Ovary (tissue), 9 donors: Measurements from ENCODE around the gene KRT7. TPM values are rescaled to one million over a fixed set of nuclear protein-coding genes. Genes with fewer than 3 reads are reported as not detected.
"Not testable (repeated sequence)": the region's sequence is repeated elsewhere in the genome, so short reads cannot be mapped to it uniquely, and the experiment has no call there.

Experiments
- DNase-seq, 5 donors: peaks; one replicate each; pipeline ENCODE4 v3.0.0-alpha.2; 2019 to 2020
- H3K27ac ChIP-seq, 2 donors: fragments of 200-600 bp; one replicate each; pipeline versions ENCODE4 v1.5.1 to v1.8.0; 2019 to 2022
- H3K27me3 ChIP-seq: fragments of 200-600 bp; one replicate; pipeline ENCODE4 v1.8.0; 2022
- H3K36me3 ChIP-seq: fragments of 200-600 bp; sonication (generic); one replicate; pipeline ENCODE4 v1.5.1; 2019
- H3K4me1 ChIP-seq: one replicate; pipeline ENCODE4 v1.8.1; 2013; ENCODE audit warnings: mild to moderate bottlenecking, moderate library complexity; ENCODE audit not compliant: insufficient read depth
- H3K4me3 ChIP-seq: fragments of 200-600 bp; sonication (generic); one replicate; pipeline ENCODE4 v1.5.1; 2017
- H3K9me3 ChIP-seq, 2 donors: fragments of 200-600 bp in 1 of 2; sonication (generic) in 1 of 2; one replicate each; pipeline versions ENCODE4 v1.5.1 to v1.8.1; 2013 to 2019; ENCODE audit warnings: mild to moderate bottlenecking in 1 of 2, moderate library complexity in 1 of 2
- EP300 ChIP-seq: sonication (generic); formaldehyde crosslinking; IDR thresholded peaks from one replicate; pipeline ENCODE4 v1.6.1; 2017; ENCODE audit warnings: antibody characterized with exemption
- POLR2A ChIP-seq: fragments of 450-650 bp; IDR thresholded peaks from one replicate; pipeline ENCODE4 v1.6.1; 2017; ENCODE audit warnings: antibody characterized with exemption, mild to moderate bottlenecking, moderate library complexity
- WGBS, 3 donors: extraction: QIAGEN DNeasy Blood & Tissue Kit in 1 of 3; methylation state at CpG; one replicate each; pipeline versions ENCODE4 v1.1.5 to v1.1.7; 2013 to 2017; 5-methylcytosine and 5-hydroxymethylcytosine counted together
- intact Hi-C, 4 donors: fragments of 100-400 bp; cut with DNase I; formaldehyde crosslinking; loops; one replicate each; pipeline versions ENCODE4 v1.11.0 to v1.15.1; 2022 to 2023
- polyA plus RNA-seq, 2 donors: library from polyadenylated mRNA; stranded (reverse); fragments of 200-250 nt in 1 of 2; fragments of 350-450 nt in 1 of 2; fragmentation: Illumina TruSeq in 1 of 2; extraction: RNeasy Lipid Tissue Mini Kit (QIAGEN cat#74804) in 1 of 2; gene quantifications; one replicate each; pipeline ENCODE4 v1.2.3, GENCODE V29; 2013 to 2014
- total RNA-seq, 7 donors: library from RNA; depleted of rRNA in 2 of 7; stranded (reverse); fragments of >200 nt in 2 of 7; fragmentation: NEBNext Ultra II Directional in 3 of 7; extraction: Animal tissue kit (Norgen Biotek cat#: 25700) in 3 of 7; gene quantifications; one replicate each; pipeline versions ENCODE4 v1.1.0 to v1.2.4, GENCODE V29; 2016 to 2023
- TF ChIP-seq, protein P1 (sequence below), 3 donors: fragments of 450-650 bp in 2 of 3; fragments of 200-600 bp in 1 of 3; IDR thresholded peaks; one replicate each; pipeline versions ENCODE4 v1.5.1 to v1.8.0; 2016 to 2022; ENCODE audit warnings: antibody characterized with exemption in 3 of 3, mild to moderate bottlenecking in 1 of 3
- donor health status: DM: no; HTN: no; CAD: no; lungs with moderate emphysema.
- donor health status: DM: no; HTN: no; CAD: no.
- donor health status: Bipolar disorder and iron deficiency.
- donor health status: DM: yes; HTN: yes; CAD: no.
- donor health status: DM: no; HTN: no; CAD: no.
- donor health status: DM: yes; HTN: yes; CAD: no.

The KRT7 gene
- total and polyA plus RNA-seq, 9 donors = 0.37 to 379 (median 22.7) TPM; not detected in 1

- H3K27ac ChIP-seq = no peak overlapping the region
- H3K36me3 ChIP-seq = no peaks in the 10 kb centered on the region
- H3K4me1 ChIP-seq = no peaks in the 10 kb centered on the region
- TF ChIP-seq EP300 = no peak
- TF ChIP-seq, protein P1, sequence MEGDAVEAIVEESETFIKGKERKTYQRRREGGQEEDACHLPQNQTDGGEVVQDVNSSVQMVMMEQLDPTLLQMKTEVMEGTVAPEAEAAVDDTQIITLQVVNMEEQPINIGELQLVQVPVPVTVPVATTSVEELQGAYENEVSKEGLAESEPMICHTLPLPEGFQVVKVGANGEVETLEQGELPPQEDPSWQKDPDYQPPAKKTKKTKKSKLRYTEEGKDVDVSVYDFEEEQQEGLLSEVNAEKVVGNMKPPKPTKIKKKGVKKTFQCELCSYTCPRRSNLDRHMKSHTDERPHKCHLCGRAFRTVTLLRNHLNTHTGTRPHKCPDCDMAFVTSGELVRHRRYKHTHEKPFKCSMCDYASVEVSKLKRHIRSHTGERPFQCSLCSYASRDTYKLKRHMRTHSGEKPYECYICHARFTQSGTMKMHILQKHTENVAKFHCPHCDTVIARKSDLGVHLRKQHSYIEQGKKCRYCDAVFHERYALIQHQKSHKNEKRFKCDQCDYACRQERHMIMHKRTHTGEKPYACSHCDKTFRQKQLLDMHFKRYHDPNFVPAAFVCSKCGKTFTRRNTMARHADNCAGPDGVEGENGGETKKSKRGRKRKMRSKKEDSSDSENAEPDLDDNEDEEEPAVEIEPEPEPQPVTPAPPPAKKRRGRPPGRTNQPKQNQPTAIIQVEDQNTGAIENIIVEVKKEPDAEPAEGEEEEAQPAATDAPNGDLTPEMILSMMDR (IDR thresholded peaks at IDR 0.05) = no peak
- TF ChIP-seq POLR2A = no peak
- H3K4me3 ChIP-seq = no peak overlapping the region
- DNase-seq = no peak
- intact Hi-C loops = no loop called here
- no peaks in the 10 kb centered on the region for H3K27me3 ChIP-seq
- WGBS, 3 donors = 80 to 88% (median 82%) methylated on average over 3 of the region's 3 CpGs
- H3K9me3 ChIP-seq = no peaks in the 10 kb centered on the region
Observed at GRCh38 chr12:52236386-52237050, 3.5 kb downstream of the KRT7 start.

GRCh38 chr12:52238207-52238840 lies 5.3 kb downstream of the KRT7 start:
- intact Hi-C loops = no loop called here
- Histone ChIP-seq H3K4me1 (no peaks in the 10 kb centered on the region), H3K27ac (no peak overlapping the region), H3K9me3 (no peaks in the 10 kb centered on the region), H3K36me3 (no peaks in the 10 kb centered on the region), H3K4me3 (no peak overlapping the region), H3K27me3 (no peaks in the 10 kb centered on the region)
- WGBS, 3 donors = 85 to 88% (median 87%) methylated on average over 4 of the region's 4 CpGs
- TF ChIP-seq, protein P1 (IDR thresholded peaks at IDR 0.05) = no peak
- TF ChIP-seq EP300 = no peak
- no peak for TF ChIP-seq POLR2A
- no peak for DNase-seq

DNA sequence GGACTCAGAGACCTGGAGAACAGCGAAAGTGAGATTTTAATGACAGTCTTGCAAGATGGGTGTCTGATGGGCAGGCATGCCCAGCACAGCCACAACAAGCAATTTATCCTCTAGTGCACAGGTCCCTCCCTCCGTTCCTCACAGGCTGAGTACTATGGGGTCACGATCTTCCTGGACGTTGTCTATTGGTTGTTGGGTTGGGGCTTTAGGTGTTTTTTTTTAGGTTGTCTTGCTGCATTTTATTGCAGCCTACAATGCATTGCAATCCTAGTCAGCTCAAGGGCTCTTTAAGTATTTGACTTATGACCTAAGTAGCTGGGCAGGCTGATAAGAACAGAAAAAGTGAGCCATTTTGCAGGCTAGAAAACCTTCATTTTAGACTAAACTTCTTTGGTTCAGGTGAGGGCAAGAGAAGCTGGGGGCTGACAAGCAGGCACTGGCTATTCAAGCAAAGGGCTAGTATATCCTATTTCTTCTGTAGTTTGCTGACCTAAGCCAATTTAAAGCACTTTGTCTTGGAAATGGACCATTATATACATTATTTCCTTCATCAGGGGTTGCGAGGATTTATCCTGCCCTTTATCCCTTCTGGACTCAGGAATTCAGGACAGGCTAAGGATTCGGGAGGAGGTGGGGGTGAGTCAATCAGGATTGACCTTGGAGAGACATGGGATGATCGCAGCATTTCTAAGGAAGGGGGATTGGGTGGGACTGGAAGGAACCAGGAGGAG lies 6.0 kb downstream of the KRT7 start:
- TF ChIP-seq EP300 (no peak), POLR2A (no peak)
- TF ChIP-seq, protein P1 (IDR thresholded peaks at IDR 0.05) = no peak
- Histone ChIP-seq H3K27ac (no peak overlapping the region), H3K27me3 (no peaks in the 10 kb centered on the region), H3K4me3 (no peak overlapping the region), H3K36me3 (no peaks in the 10 kb centered on the region), H3K4me1 (peaks cover 4% of the 10 kb centered on the region), H3K9me3 (no peaks in the 10 kb centered on the region)
- DNase-seq = no peak
- 62 to 72% (median 72%) methylated on average over 7 of the region's 7 CpGs for WGBS, 3 donors
- intact Hi-C loops = no loop called here

DNA sequence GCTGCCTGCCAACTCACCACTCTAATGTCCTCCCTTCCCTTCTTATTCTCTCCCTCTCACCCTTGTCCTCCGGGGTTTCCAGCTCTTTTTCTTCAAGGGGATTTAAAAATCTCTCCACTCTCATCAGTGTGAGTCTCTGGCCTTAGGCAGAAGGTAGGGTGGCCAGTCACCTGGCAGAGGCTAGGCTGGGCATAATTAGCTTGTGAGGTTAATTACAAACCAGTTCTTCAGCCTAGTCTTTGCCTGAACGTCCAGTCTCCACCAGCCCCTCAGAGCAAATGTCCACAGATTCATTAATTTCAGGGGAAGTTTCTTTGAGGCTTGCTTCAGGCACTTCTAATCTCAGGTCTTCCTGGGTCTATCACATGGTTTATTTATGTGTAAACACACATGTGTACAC lies 6.7 kb downstream of the KRT7 start:
- no peak overlapping the region for H3K4me3 ChIP-seq
- no peak for DNase-seq
- intact Hi-C loops = no loop called here
- peaks cover 7% of the 10 kb centered on the region for H3K4me1 ChIP-seq
- H3K27me3 ChIP-seq = no peaks in the 10 kb centered on the region
- TF ChIP-seq, protein P1 (IDR thresholded peaks at IDR 0.05) = no peak
- no peak for TF ChIP-seq EP300
- WGBS, 3 donors = 49 to 53% (median 51%) methylated on average over 2 of the region's 2 CpGs
- H3K36me3 ChIP-seq = no peaks in the 10 kb centered on the region
- H3K27ac ChIP-seq = no peak overlapping the region
- no peaks in the 10 kb centered on the region for H3K9me3 ChIP-seq

- H3K4me1 ChIP-seq, H3K27me3 ChIP-seq, H3K4me3 ChIP-seq, H3K36me3 ChIP-seq, H3K9me3 ChIP-seq, DNase-seq, intact Hi-C loops, H3K27ac ChIP-seq: not testable (repeated sequence)
- 88 to 91% (median 88%) methylated on average over 6 of the region's 6 CpGs for WGBS, 3 donors
Observed at GRCh38 chr12:52240247-52240646, 7.2 kb downstream of the KRT7 start.
